ENCODE data around the gene ABLIM2.

The ABLIM2 gene

DNA sequence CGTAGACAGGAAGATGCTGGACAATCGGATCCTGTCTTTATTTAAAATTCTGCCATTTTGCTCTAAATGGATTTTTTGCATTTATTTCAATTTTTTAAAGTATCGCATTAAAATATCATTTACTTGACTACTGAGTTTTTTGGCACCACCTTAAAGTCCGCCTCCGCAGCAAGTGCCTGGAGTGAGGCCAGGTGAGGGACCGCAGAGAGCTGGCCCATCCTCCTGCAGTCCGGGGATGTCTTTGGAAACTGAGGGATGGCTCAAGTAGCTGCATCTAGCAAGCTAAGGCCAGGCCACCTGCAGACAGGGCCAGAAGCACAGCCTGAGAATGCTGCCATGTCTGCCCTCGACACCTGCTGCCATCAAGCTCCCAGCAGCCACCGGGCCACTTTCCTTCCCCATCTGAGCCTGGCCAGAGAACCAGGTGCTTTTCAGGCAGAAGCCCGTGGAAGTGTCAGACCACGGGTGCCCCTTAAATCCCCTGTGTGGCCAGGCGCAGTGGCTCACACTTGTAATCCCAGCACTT lies 69.6 kb downstream of the ABLIM2 start:
- H3K9me3 ChIP-seq (ENCODE audit: control insufficient read depth, insufficient read depth, low read length), result peaks cover 9% of the 10 kb centered on the region; the same call in 1 of the 2 replicates
- no peak overlapping the region for H3K9ac ChIP-seq (ENCODE audit: low read depth, low read length)
- no peaks in the 10 kb centered on the region for H3K36me3 ChIP-seq (ENCODE audit: insufficient read depth, low read length)
- 0 out of 2 replicates have a peak, but pooled peaks cover 3% of the 10 kb centered on the region for H3K4me1 ChIP-seq (ENCODE audit: insufficient read depth, low read length)

DNA sequence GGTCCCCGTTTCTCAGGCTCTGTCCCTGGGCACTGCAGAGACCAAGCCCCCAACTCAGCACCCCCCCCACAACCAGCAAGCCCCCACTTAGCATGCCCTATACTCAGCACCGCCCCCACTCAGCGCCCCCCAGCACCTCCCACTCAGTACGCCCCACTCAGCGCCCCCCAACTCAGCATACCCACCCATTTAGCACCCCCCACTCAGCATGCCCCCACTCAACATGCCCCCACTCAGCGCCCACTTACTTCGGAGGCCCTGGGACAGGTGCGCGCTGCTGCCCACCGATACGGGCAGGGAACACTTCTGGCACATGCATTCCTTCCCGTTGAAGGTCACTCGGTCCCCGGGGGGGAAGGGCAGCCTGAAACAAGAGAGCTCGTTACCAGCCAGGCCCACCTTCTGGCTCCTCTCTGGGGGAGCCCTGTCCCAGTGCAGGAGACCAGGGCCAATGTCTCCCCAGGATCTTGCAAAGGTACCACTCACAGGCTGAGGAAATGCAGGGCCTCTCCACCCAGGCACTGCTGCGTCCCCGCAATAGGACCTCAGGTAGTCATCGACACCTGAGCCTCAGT lies 70.6 kb downstream of the ABLIM2 start:
- H3K9ac ChIP-seq (ENCODE audit: low read depth, low read length), result no peak overlapping the region
- H3K9me3 ChIP-seq (ENCODE audit: control insufficient read depth, insufficient read depth, low read length), result 0 out of 2 replicates have a peak, but pooled peaks cover under 1% of the 10 kb centered on the region
- H3K4me1 ChIP-seq (ENCODE audit: insufficient read depth, low read length), result 0 out of 2 replicates have a peak, but pooled peaks cover 3% of the 10 kb centered on the region
- H3K36me3 ChIP-seq (ENCODE audit: insufficient read depth, low read length), result no peaks in the 10 kb centered on the region

DNA sequence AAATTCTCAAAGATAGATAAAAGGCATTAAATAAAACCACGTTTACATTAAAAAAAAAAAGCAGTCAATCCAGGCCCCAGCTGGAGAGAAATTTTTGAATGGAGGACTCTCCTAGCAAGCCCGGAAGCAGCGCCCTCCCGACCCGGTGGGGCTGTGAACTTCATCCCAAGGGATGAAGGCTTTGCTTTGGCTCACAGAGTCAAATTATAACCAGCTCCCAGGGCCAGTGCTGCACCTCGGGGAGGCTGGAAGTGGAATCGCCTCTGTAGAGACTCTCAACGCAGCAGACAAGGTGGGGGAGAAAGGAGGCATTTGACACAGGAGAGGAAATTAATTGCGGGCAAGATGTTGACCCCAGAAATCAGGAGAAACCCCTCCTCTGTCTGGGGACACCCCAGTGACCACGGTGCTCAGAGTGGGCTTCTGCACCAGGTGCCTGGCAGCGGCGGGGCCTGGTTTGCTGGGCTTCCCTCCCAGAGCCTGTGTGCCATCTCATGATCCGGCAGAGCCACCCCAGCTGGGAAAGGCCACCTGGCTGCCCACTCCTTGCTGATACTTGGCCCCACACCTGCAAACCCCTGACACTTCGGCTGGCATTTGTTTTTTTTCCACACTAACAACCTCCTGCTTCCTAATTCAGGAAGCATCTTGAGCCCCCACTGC lies 71.7 kb downstream of the ABLIM2 start:
- Histone ChIP-seq H3K9ac (ENCODE audit: low read depth, low read length) (no peak overlapping the region), H3K9me3 (ENCODE audit: control insufficient read depth, insufficient read depth, low read length) (no peaks in the 10 kb centered on the region), H3K4me1 (ENCODE audit: insufficient read depth, low read length) (0 out of 2 replicates have a peak, but pooled peaks cover 3% of the 10 kb centered on the region), H3K36me3 (ENCODE audit: insufficient read depth, low read length) (no peaks in the 10 kb centered on the region)

DNA sequence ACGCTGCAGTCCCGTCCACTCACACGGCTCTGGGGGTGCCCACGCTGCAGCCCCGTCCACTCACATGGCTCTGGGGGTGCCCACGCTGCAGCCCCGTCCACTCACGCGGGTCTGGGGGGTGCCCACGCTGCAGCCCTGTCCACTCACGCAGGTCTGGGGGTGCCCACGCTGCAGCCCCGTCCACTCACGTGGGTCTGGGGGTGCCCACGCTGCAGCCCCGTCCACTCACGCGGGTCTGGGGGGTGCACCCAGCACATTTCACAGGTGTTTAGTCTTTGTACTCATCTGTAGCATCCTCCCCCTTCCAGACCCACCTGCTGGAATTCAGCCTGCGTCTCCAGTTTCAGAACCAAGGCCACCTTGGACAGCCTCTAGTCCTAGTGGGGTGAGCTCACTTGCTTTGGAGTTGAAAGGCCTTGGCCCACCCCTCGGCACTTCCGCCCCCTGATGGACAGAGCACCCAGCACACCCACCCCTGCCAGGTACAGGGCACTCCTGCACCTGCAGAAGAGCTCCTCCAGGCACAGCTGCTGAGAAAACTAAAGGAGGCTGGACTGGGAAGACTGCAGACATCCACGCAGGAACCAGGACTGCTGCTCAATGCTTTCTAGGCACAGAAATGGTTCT lies 73.0 kb downstream of the ABLIM2 start:
- Histone ChIP-seq H3K9ac (ENCODE audit: low read depth, low read length) (no peak overlapping the region), H3K36me3 (ENCODE audit: insufficient read depth, low read length) (no peaks in the 10 kb centered on the region), H3K9me3 (ENCODE audit: control insufficient read depth, insufficient read depth, low read length) (no peaks in the 10 kb centered on the region), H3K4me1 (ENCODE audit: insufficient read depth, low read length) (peaks cover 7% of the 10 kb centered on the region)

DNA sequence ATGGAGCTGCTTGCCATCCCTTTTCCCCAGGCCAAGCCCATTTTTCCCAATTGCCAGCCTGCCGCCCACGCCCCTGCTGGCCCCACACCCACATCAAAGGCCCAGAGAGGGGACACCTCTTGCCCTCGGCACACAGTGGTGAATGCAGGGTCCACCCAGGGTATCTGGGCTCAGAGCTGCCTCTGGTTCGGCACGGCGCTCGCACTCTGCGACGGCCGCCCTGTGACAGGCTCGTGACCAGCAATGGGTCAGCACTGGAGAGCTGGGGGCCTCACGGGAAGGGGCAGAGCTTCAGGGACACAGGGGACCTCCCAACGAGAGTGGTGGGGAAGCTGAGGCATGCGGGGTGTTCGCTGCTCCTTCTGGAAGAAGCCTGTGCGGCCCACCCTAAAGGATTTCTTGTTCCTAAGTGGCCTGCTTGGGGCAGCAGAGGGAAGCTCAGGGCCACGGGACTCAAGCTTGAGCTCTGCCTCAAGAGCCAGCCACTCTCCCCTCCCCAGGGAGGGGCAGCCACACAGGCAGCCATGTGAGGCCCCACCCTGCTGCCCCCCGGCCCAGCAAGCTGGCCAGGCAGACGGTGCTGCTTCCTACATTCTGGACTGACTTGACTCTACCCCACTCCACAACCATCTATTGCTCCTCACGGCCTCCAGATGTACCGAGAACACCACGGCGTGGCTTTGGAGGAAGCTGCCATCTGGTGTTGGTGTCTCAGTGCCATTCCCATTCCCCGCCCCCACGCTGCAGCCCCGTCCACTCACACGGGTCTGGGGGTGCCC lies 73.7 kb downstream of the ABLIM2 start:
- no peak overlapping the region for H3K9ac ChIP-seq (ENCODE audit: low read depth, low read length)
- no peaks in the 10 kb centered on the region for H3K9me3 ChIP-seq (ENCODE audit: control insufficient read depth, insufficient read depth, low read length)
- peaks cover 11% of the 10 kb centered on the region for H3K4me1 ChIP-seq (ENCODE audit: insufficient read depth, low read length)
- H3K36me3 ChIP-seq (ENCODE audit: insufficient read depth, low read length), result no peaks in the 10 kb centered on the region

DNA sequence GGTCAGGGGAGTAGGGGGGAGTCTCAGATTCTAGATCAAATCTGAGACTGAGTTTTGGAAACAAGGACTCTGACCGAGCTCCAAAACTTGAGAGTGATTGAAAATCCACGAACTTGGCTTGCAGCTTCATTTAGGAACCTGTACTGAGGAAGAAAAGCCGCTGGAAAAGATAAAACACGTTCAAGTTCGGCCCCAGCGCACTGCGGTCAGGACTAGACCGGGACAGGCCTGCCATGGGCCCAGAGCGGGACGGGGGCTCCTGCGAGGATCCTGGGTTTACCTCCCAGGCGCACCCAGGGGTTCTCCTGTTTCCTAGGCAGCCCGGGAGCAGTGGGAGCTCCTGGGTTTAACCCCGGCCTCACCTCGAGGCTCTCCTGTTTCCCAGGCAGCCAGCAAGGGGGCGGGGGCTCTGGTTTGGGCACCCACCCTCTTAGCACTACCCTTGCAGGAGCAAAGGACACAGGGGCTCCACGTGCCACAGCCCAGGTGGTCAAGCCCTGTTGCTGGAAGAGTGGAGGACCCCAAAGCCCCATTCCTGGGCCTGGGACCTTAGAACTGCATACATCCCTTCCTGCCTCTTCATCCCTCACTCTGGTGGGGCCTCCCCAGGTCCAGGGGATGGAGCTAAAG lies 74.5 kb downstream of the ABLIM2 start:
- Histone ChIP-seq H3K4me1 (ENCODE audit: insufficient read depth, low read length) (peaks cover 11% of the 10 kb centered on the region), H3K9ac (ENCODE audit: low read depth, low read length) (no peak overlapping the region), H3K9me3 (ENCODE audit: control insufficient read depth, insufficient read depth, low read length) (no peaks in the 10 kb centered on the region), H3K36me3 (ENCODE audit: insufficient read depth, low read length) (no peaks in the 10 kb centered on the region)

- no peaks in the 10 kb centered on the region for H3K36me3 ChIP-seq (ENCODE audit: insufficient read depth, low read length)
- peaks cover 11% of the 10 kb centered on the region for H3K4me1 ChIP-seq (ENCODE audit: insufficient read depth, low read length)
- no peak overlapping the region for H3K9ac ChIP-seq (ENCODE audit: low read depth, low read length)
- no peaks in the 10 kb centered on the region for H3K9me3 ChIP-seq (ENCODE audit: control insufficient read depth, insufficient read depth, low read length)
These were observed 75.4 kb downstream of the ABLIM2 start for GRCh38 chr4:8083086-8083825.

- peaks cover 11% of the 10 kb centered on the region for H3K4me1 ChIP-seq (ENCODE audit: insufficient read depth, low read length)
These were observed 76.0 kb downstream of the ABLIM2 start for GRCh38 chr4:8082517-8083055.

DNA sequence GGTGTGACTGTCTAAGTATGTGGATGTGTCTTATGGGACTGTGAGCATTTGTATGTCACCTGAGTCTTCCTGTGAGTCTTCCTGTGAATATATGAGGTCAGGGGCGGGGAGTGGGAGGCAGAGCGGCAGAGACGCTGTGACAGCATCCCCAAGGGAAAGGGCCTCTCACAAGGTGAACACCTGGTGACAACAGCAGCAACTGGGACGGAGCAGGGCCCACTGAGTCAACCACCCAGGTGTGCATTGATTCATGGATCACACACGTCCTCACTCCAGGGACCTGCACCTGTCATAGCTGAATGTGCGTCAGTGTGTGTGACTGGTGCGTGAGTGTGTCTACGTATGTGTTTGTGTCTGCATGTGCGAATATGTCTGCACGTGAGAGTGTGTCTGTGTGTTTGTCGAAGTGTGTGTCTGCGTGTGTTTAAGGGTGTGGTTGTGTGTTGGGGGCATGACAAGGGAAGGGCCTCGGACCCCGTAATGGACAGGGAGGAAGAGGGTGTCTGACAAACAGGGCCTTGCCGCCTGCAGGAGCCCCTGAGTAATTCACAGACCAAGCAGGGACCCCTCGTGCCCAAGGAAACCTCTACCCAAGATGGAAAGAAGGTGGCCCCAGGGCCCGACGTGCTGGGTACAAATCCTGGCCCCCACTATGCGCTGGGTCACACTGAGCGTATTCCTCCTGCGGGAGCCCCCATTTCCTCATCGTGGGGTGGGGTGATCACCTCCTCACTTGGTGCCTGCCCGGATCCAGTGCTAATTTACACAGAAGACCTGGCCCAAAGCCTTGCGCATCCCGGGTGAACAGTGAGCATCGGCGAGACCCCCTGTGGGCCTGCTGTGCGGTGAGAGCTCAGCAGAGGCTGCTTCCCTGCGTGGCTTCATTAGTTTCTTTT lies 76.7 kb downstream of the ABLIM2 start:
- Histone ChIP-seq H3K36me3 (ENCODE audit: insufficient read depth, low read length) (no peaks in the 10 kb centered on the region), H3K9me3 (ENCODE audit: control insufficient read depth, insufficient read depth, low read length) (no peaks in the 10 kb centered on the region), H3K4me1 (ENCODE audit: insufficient read depth, low read length) (peaks cover 11% of the 10 kb centered on the region), H3K9ac (ENCODE audit: low read depth, low read length) (no peak overlapping the region)

More at GRCh38 chr4:8082517-8083055, 76.0 kb downstream of the ABLIM2 start:
- H3K9me3 ChIP-seq (ENCODE audit: control insufficient read depth, insufficient read depth, low read length), result no peaks in the 10 kb centered on the region
- H3K36me3 ChIP-seq (ENCODE audit: insufficient read depth, low read length), result no peaks in the 10 kb centered on the region
- no peak overlapping the region for H3K9ac ChIP-seq (ENCODE audit: low read depth, low read length)

DNA sequence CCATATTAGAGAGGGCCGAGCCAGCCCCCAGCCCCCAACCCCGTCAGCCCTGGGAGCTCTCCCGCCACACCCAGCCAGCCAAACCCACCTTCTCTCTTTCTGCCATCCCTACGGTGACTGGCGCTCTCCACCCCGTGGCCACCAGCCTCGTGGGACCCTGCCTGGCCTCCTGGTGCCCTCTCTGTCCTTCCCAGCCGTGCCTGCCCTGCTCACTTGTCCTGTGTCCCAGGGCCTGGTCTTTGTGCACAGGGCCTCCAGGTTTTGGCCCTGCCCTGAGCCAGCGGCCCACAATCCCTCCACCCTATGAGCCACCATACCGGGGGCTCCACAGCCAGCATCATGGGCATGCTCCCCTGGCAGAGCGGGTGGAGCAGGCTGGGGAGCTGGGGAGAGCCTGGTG lies 77.4 kb downstream of the ABLIM2 start:
- Histone ChIP-seq H3K4me1 (ENCODE audit: insufficient read depth, low read length) (peaks cover 11% of the 10 kb centered on the region), H3K9me3 (ENCODE audit: control insufficient read depth, insufficient read depth, low read length) (no peaks in the 10 kb centered on the region), H3K36me3 (ENCODE audit: insufficient read depth, low read length) (no peaks in the 10 kb centered on the region), H3K9ac (ENCODE audit: low read depth, low read length) (no peak overlapping the region)

DNA sequence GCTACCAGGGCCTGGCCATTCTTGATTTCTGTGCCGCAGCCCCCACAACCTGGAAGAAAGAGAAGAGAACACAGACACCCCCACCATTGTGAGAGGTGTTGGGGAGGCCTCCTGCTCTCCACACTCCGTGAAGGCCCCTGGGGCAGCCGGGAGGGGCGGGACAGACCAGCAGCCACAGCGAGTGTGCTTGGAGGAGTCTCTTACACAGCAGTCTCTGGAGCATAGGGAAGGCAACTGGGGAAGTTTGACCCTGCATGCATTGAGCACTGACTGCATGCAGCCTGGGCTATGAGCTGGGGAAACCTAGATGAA lies 77.9 kb downstream of the ABLIM2 start:
- Histone ChIP-seq H3K9ac (ENCODE audit: low read depth, low read length) (no peak overlapping the region), H3K9me3 (ENCODE audit: control insufficient read depth, insufficient read depth, low read length) (no peaks in the 10 kb centered on the region), H3K4me1 (ENCODE audit: insufficient read depth, low read length) (peaks cover 11% of the 10 kb centered on the region), H3K36me3 (ENCODE audit: insufficient read depth, low read length) (no peaks in the 10 kb centered on the region)

- no peaks in the 10 kb centered on the region for H3K9me3 ChIP-seq (ENCODE audit: control insufficient read depth, insufficient read depth, low read length)
- H3K4me1 ChIP-seq (ENCODE audit: insufficient read depth, low read length), result peaks cover 11% of the 10 kb centered on the region
- no peak overlapping the region for H3K9ac ChIP-seq (ENCODE audit: low read depth, low read length)
- no peaks in the 10 kb centered on the region for H3K36me3 ChIP-seq (ENCODE audit: insufficient read depth, low read length)
These were observed 78.5 kb downstream of the ABLIM2 start for GRCh38 chr4:8079916-8080753.

All from ES-I3 (cell line).